A673 (cell line): Measurements from ENCODE around the gene OR52D1. TPM values are rescaled to one million over a fixed set of nuclear protein-coding genes. Genes with fewer than 3 reads are reported as not detected.

ENCODE experiments used
- BruUV-seq: library from RNA; stranded (reverse); fragments of 400-500 nt; replicated peaks from 2 replicates; lab custom pipeline; 2021; lab: Mats Ljungman, UMichigan
- CTCF ChIA-PET: fragments of 300-600 bp; sonication (Branson Sonifier 250); formaldehyde crosslinking; loops from one replicate; lab custom pipeline; 2022; ENCODE audit warnings: antibody characterized with exemption; lab: Charles Lee
- POLR2A ChIA-PET: fragments of 300-600 bp; sonication (Branson Sonifier 250); formaldehyde crosslinking; loops from one replicate; lab custom pipeline; 2022; ENCODE audit warnings: antibody characterized with exemption; ENCODE audit not compliant: low non-redundant PET; lab: Charles Lee
- DNase-seq: peaks from one replicate; pipeline ENCODE4 v3.0.0-alpha.2; 2015; ENCODE audit warnings: low spot score
- H3K27ac ChIP-seq: fragments of 200-600 bp; sonication (generic); 2 replicates; pipeline ENCODE4 v1.5.1; 2016; ENCODE audit warnings: mixed run types, low read depth, mild to moderate bottlenecking, mixed read lengths, antibody characterized with exemption, low read length; ENCODE audit not compliant: poor library complexity, severe bottlenecking
- H3K27me3 ChIP-seq: fragments of 200-600 bp; sonication (generic); replicated peaks from 2 replicates; pipeline ENCODE4 v1.6.1; 2017; ENCODE audit warnings: mixed run types, low read depth, mild to moderate bottlenecking, mixed read lengths, antibody characterized with exemption, low read length; ENCODE audit not compliant: insufficient read depth, poor library complexity
- H3K36me3 ChIP-seq: fragments of 200-600 bp; sonication (generic); 2 replicates; pipeline ENCODE4 v1.6.1; 2016; ENCODE audit warnings: mixed run types, mild to moderate bottlenecking, mixed read lengths, antibody characterized with exemption, low read length; ENCODE audit not compliant: insufficient read depth, poor library complexity, severe bottlenecking
- H3K4me1 ChIP-seq: fragments of 200-600 bp; sonication (generic); 2 replicates; pipeline ENCODE4 v1.6.1; 2017; ENCODE audit warnings: mixed run types, mild to moderate bottlenecking, mixed read lengths, antibody characterized with exemption, low read length; ENCODE audit not compliant: insufficient read depth, poor library complexity, severe bottlenecking
- H3K4me3 ChIP-seq: fragments of 200-600 bp; sonication (generic); 2 replicates; pipeline ENCODE4 v1.5.1; 2016; ENCODE audit warnings: low read depth, mixed run types, mild to moderate bottlenecking, mixed read lengths, low read length; ENCODE audit not compliant: poor library complexity, severe bottlenecking
- H3K9me3 ChIP-seq: fragments of 200-600 bp; sonication (generic); 2 replicates; pipeline ENCODE4 v1.6.1; 2016; ENCODE audit warnings: mixed run types, low read depth, mild to moderate bottlenecking, mixed read lengths, antibody characterized with exemption, low read length; ENCODE audit not compliant: poor library complexity, severe bottlenecking
- EZH2 ChIP-seq: fragments of 200-600 bp; sonication (generic); IDR thresholded peaks from 2 replicates; pipeline ENCODE4 v1.6.1; 2017; ENCODE audit warnings: borderline replicate concordance, low read depth, mild to moderate bottlenecking, mixed read lengths, antibody characterized with exemption, low read length; ENCODE audit not compliant: poor library complexity, severe bottlenecking
- intact Hi-C: fragments of 100-400 bp; cut with micrococcal nuclease; formaldehyde crosslinking; loops from one replicate; pipeline ENCODE4 v1.10.0; 2022; ENCODE audit not compliant: unreplicated experiment
- total RNA-seq: library from RNA; stranded (reverse); gene quantifications from 2 replicates; pipeline ENCODE4 v1.2.3, GENCODE V29; 2021
- TF ChIP-seq, protein P1 (sequence below): fragments of 300-800, 200-600 bp; sonication (generic); conservative IDR thresholded peaks from 2 replicates; pipeline ENCODE4 v1.5.1; 2017; ENCODE audit warnings: low read depth, mild to moderate bottlenecking, antibody characterized with exemption, low read length, moderate library complexity, mixed read lengths

Gene OR52D1
- total RNA-seq, 1 experiment from 2014 or later = not detected

DNA sequence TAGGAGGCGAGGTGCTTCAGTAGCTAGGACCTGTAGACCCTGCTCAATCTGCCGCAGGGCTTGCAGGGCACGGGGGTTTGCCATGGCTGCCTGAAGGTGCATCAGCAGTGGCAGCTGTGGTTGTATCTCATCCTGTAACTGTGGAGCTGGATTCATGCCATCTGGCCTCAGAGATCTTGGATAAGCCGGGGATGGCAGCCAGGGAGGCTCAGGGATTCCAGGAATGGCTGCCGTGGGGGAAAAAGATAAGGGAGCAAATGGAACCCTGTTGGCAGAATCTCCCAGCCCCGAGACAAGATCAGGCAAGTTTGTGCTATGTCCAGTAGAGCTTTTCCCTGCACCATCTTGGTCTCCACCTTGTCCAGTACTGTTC lies 19.4 kb downstream of the OR52D1 start:
- Histone ChIP-seq H3K4me1 (no peaks in the 10 kb centered on the region), H3K9me3 (no peaks in the 10 kb centered on the region), H3K4me3 (no peak overlapping the region), H3K36me3 (no peaks in the 10 kb centered on the region), H3K27me3 (no peaks in the 10 kb centered on the region), H3K27ac (no peak overlapping the region)
- no TSS peak for BruUV-seq
- no peak for DNase-seq
- TF ChIP-seq, protein P1, sequence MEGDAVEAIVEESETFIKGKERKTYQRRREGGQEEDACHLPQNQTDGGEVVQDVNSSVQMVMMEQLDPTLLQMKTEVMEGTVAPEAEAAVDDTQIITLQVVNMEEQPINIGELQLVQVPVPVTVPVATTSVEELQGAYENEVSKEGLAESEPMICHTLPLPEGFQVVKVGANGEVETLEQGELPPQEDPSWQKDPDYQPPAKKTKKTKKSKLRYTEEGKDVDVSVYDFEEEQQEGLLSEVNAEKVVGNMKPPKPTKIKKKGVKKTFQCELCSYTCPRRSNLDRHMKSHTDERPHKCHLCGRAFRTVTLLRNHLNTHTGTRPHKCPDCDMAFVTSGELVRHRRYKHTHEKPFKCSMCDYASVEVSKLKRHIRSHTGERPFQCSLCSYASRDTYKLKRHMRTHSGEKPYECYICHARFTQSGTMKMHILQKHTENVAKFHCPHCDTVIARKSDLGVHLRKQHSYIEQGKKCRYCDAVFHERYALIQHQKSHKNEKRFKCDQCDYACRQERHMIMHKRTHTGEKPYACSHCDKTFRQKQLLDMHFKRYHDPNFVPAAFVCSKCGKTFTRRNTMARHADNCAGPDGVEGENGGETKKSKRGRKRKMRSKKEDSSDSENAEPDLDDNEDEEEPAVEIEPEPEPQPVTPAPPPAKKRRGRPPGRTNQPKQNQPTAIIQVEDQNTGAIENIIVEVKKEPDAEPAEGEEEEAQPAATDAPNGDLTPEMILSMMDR = no peak
- TF ChIP-seq EZH2 = no peak
- ChIA-PET POLR2A (no interaction called here), CTCF (no interaction called here)
- intact Hi-C loops = no loop called here

DNA sequence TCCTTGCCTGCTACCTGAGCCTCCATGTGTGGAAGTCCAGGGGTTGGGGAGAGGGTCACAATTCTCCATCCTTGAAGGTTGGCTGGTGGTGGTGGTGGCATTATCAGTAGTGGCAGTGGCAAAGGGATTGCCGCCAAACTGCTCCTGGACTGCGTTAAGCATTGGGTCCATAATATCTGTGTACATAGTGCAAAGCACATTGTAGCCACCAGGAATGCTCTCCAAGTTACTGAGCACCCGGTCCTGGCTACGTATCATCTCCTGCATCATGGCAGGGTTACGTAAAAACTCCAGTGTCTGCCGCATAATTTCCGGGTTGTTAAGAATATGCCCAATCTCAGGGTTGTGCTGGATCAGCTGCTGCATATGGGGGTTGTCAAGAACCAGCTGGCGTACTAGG lies 20.1 kb downstream of the OR52D1 start:
- no peak overlapping the region for H3K27ac ChIP-seq
- H3K9me3 ChIP-seq = no peaks in the 10 kb centered on the region
- H3K36me3 ChIP-seq = no peaks in the 10 kb centered on the region
- TF ChIP-seq, protein P1 = no peak
- TF ChIP-seq EZH2 = no peak
- no peak for DNase-seq
- no peaks in the 10 kb centered on the region for H3K27me3 ChIP-seq
- BruUV-seq = no TSS peak
- no peaks in the 10 kb centered on the region for H3K4me1 ChIP-seq
- intact Hi-C loops = no loop called here
- CTCF ChIA-PET = no interaction called here
- H3K4me3 ChIP-seq = no peak overlapping the region
- POLR2A ChIA-PET = no interaction called here

DNA sequence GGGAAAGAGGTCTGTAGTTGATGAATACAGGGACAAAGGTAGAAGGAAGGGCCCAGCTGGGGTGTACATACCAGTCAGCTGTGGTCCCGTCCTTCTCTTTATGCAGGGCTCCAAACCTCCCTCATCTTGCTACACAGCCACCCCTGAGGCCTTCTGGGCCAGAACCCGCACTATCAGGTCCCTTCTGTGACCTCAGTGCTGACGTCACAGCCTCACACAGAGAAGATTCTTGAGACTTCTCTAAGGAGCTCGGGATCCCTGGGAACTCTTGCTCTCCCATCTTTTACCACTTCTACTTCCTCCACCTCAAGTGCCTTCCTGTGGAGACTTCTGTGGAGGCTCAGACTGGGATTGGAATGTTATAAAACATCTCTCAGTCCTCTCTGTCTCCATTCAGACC lies 21.3 kb downstream of the OR52D1 start, which contains the start of gene UBQLN3:
TSS of gene UBQLN3 (minus strand) at position 155 of the 400 bp plus-strand sequence. CDS start 399 bp downstream, outside the sequence.
- no peaks in the 10 kb centered on the region for H3K9me3 ChIP-seq
- no TSS peak for BruUV-seq
- POLR2A ChIA-PET = no interaction called here
- intact Hi-C loops = no loop called here
- H3K27ac ChIP-seq = no peak within 1 kb of the TSS
- no peaks in the 10 kb centered on the region for H3K4me1 ChIP-seq
- no peak for DNase-seq
- H3K4me3 ChIP-seq = no peak within 1 kb of the TSS
- no peaks in the 10 kb centered on the region for H3K27me3 ChIP-seq
- no peaks in the 10 kb centered on the region for H3K36me3 ChIP-seq
- TF ChIP-seq, protein P1 = no peak
- TF ChIP-seq EZH2 = no peak
- CTCF ChIA-PET = interaction anchor here (0.6 kb wide), 1 partner anchor 26 kb away, joined by 3 read pairs; no protein-coding TSS in a partner anchor
